ENCODE measurements around the gene DTX4.

- TF ChIP-seq CTCF (IDR thresholded peaks at IDR 0.05; ENCODE audit: borderline replicate concordance, extremely low read depth, low read length, poor library complexity, severe bottlenecking): no peak
- TF ChIP-seq EZH2 (IDR thresholded peaks at IDR 0.05; ENCODE audit: borderline replicate concordance, low read depth, low read length, severe bottlenecking): no peak
Observed at GRCh38 chr11:59179121-59179520, 7.2 kb downstream of the DTX4 start.
